K562 (cell line): ENCODE data around the gene TMEM208. TPM values are rescaled to one million over a fixed set of nuclear protein-coding genes. Genes with fewer than 3 reads are reported as not detected.
A peak's percentile ranks its signal among the peaks of the same experiment; 100 is the strongest.

Experiments used
- ATAC-seq: fragments of 200-7000 bp; cut with Tn5 transposase; 3 replicates; pipeline ENCODE4 v1.9.1; 2020; ENCODE audit warnings: moderate library complexity
- BruUV-seq: library from RNA; stranded (reverse); fragments of 400-500 nt; replicated peaks from 2 replicates; lab custom pipeline; 2021; lab: Mats Ljungman, UMichigan
- CTCF ChIA-PET: fragments of 300-600 bp; formaldehyde crosslinking; extraction: SDS; loops from one replicate; lab custom pipeline; 2021; ENCODE audit warnings: low intra/inter-chr PET ratio; lab: Yijun Ruan, JAX
- POLR2A ChIA-PET: fragments of 300-600, 350-650 bp; sonication (Branson Sonifier 250); formaldehyde crosslinking; extraction: SDS; loops from one replicate; lab custom pipeline; 2021; ENCODE audit warnings: antibody characterized with exemption, inconsistent platforms; lab: Yijun Ruan, JAX
- DNase-seq, 4 experiments: peaks; one replicate each; pipeline versions ENCODE4 v3.0.0 to v3.0.0-alpha.2; 2011 to 2018; ENCODE audit warnings: low spot score in 3 of 4, mixed read lengths in 3 of 4; ENCODE audit errors: extremely low read depth in 1 of 4
- FAIRE-seq: peaks from 2 replicates; lab custom pipeline; 2011; peaks lifted over from hg19 to GRCh38; lab: Jason Lieb, UNC
- H2AFZ ChIP-seq: 2 replicates; pipeline ENCODE4 v1.6.0; 2011; ENCODE audit warnings: low read depth, low read length, control low read depth, inconsistent platforms
- H3K27ac ChIP-seq: fragments of 200-600 bp; 3 replicates; pipeline ENCODE4 v1.8.0; 2011; ENCODE audit warnings: low read depth, mild to moderate bottlenecking, control low read depth, inconsistent platforms, low read length, moderate library complexity, mixed read lengths; ENCODE audit errors: extremely low read depth
- H3K27me3 ChIP-seq, 2 experiments: fragments of 300-600 bp in 1 of 2; 2 replicates in 1 of 2; 3 replicates in 1 of 2; pipeline versions ENCODE4 v1.6.0 to v1.8.0; 2011; ENCODE audit warnings: inconsistent platforms in 2 of 2, low read length in 2 of 2, mild to moderate bottlenecking in 1 of 2, mixed read lengths in 1 of 2, moderate library complexity in 1 of 2; ENCODE audit not compliant: control insufficient read depth in 2 of 2, insufficient read depth in 2 of 2
- H3K36me3 ChIP-seq: fragments of 300-600 bp; 3 replicates; pipeline ENCODE4 v1.8.0; 2011; ENCODE audit warnings: mild to moderate bottlenecking, low read length, inconsistent platforms; ENCODE audit not compliant: control insufficient read depth, insufficient read depth
- H3K4me1 ChIP-seq, 2 experiments: fragments of 200-600 bp in 1 of 2; replicated peaks in 1 of 2; 2 replicates in 1 of 2; 3 replicates in 1 of 2; pipeline versions ENCODE4 v1.5.1 to v1.8.0; 2011; ENCODE audit warnings: inconsistent platforms in 2 of 2, low read length in 2 of 2, mild to moderate bottlenecking in 1 of 2, mixed read lengths in 1 of 2, moderate library complexity in 1 of 2; ENCODE audit not compliant: control insufficient read depth in 2 of 2, insufficient read depth in 2 of 2
- H3K4me2 ChIP-seq: 2 replicates; pipeline ENCODE4 v1.6.1; 2011; ENCODE audit warnings: low read length, control low read depth, inconsistent platforms, mixed read lengths; ENCODE audit not compliant: insufficient read depth
- H3K4me3 ChIP-seq: fragments of 200-600 bp; sonication (generic), shearing (Covaris generic); 2 replicates; pipeline ENCODE4 v1.5.1; 2016; ENCODE audit warnings: control low read depth, inconsistent platforms
- H3K79me2 ChIP-seq: fragments of 200-600 bp; 3 replicates; pipeline ENCODE4 v1.8.0; 2011; ENCODE audit warnings: low read length, inconsistent platforms; ENCODE audit not compliant: control insufficient read depth, insufficient read depth
- H3K9ac ChIP-seq, 2 experiments: 2 replicates each; pipeline versions ENCODE4 v1.6.0 to v1.6.1; 2011; ENCODE audit warnings: low read depth in 2 of 2, low read length in 2 of 2, control low read depth in 1 of 2, inconsistent platforms in 1 of 2, mild to moderate bottlenecking in 1 of 2, mixed read lengths in 1 of 2; ENCODE audit not compliant: insufficient read depth in 1 of 2
- H3K9me1 ChIP-seq: one replicate; pipeline ENCODE4 v1.6.0; 2011; ENCODE audit warnings: inconsistent platforms, mild to moderate bottlenecking, low read length, moderate library complexity; ENCODE audit not compliant: control insufficient read depth, insufficient read depth
- H3K9me3 ChIP-seq: replicated peaks from 2 replicates; pipeline ENCODE4 v1.5.1; 2011; ENCODE audit warnings: low read depth, low read length, inconsistent platforms; ENCODE audit not compliant: control insufficient read depth, insufficient read depth
- H4K20me1 ChIP-seq: replicated peaks from 2 replicates; pipeline ENCODE4 v1.6.1; 2011; ENCODE audit warnings: low read length, inconsistent platforms, mixed read lengths; ENCODE audit not compliant: control insufficient read depth, insufficient read depth
- CLOCK ChIP-seq: fragments of 250-450 bp; sonication (Bioruptor Pico); IDR thresholded peaks from 2 replicates; pipeline ENCODE4 v1.4.0; 2020; ENCODE audit warnings: mild to moderate bottlenecking, moderate library complexity, borderline replicate concordance
- DDX20 ChIP-seq: fragments of 450-650 bp; IDR thresholded peaks from 2 replicates; pipeline ENCODE4 v1.6.1; 2016; ENCODE audit warnings: missing genetic modification characterization, low read depth, mild to moderate bottlenecking, missing compliant biosample characterization, moderate library complexity
- E4F1 ChIP-seq: fragments of 250-450 bp; sonication (Bioruptor Pico); IDR thresholded peaks from 2 replicates; pipeline ENCODE4 v1.5.0; 2021; ENCODE audit warnings: mild to moderate bottlenecking, borderline replicate concordance
- MAFG ChIP-seq: fragments of 450-650 bp; conservative IDR thresholded peaks from 2 replicates; pipeline ENCODE4 v1.6.1; 2016; ENCODE audit warnings: missing genetic modification characterization, missing compliant biosample characterization
- PHF8 ChIP-seq: fragments of 200-600 bp; sonication (generic); IDR thresholded peaks from 2 replicates; pipeline ENCODE4 v1.6.1; 2012; ENCODE audit warnings: mixed run types, mild to moderate bottlenecking, inconsistent platforms, low read length, moderate library complexity, borderline replicate concordance
- TRIM25 ChIP-seq: fragments of 450-650 bp; IDR thresholded peaks from 2 replicates; pipeline ENCODE4 v1.7.0; 2016; ENCODE audit warnings: borderline replicate concordance
- ZSCAN32 ChIP-seq: fragments of 450-650 bp; formaldehyde crosslinking; IDR thresholded peaks from 2 replicates; pipeline ENCODE4 v1.4.0; 2020; ENCODE audit warnings: mild to moderate bottlenecking, moderate library complexity
- WGBS: fragments of 100-300 bp; shearing (Covaris generic); methylation state at CpG from one replicate; pipeline ENCODE4 v1.1.6; 2016; ENCODE audit warnings: low coverage, mixed read lengths; ENCODE audit not compliant: insufficient coverage; ENCODE audit errors: missing lambda C conversion rate; 5-methylcytosine and 5-hydroxymethylcytosine counted together
- in situ Hi-C: fragments of 300-500 bp; cut with MboI; formaldehyde crosslinking; loops from 4 replicates; pipeline ENCODE4 v1.15.0; 2018; ENCODE audit warnings: inconsistent platforms, mixed read lengths
- intact Hi-C: fragments of 100-400 bp; cut with micrococcal nuclease; formaldehyde crosslinking; loops from 2 replicates; pipeline ENCODE4 v1.14.2; 2022
- polyA plus RNA-seq, 8 experiments: library from polyadenylated mRNA; depleted of rRNA in 4 of 8; stranded (reverse) in 5 of 8; unstranded in 3 of 8; fragments of >200 nt; fragmentation: Nextera tagmentation in 2 of 8; fragmentation: Illumina TruSeq in 1 of 8; extraction: Ambion mirVana in 2 of 8; extraction: Trizol in 1 of 8; gene quantifications; 2 replicates each; pipeline versions ENCODE4 v1.2.1 to v1.2.3, GENCODE V29; 2011 to 2014; ENCODE audit warnings: inconsistent platforms in 1 of 8, missing spikeins in 1 of 8
- total RNA-seq, 7 experiments: library from RNA; depleted of rRNA in 6 of 7; stranded (reverse); fragments of >200 nt in 6 of 7; fragmentation: Illumina TruSeq in 2 of 7; extraction: Trizol in 2 of 7; gene quantifications; 2 replicates each; pipeline versions ENCODE4 v1.2.1 to v1.2.3, GENCODE V29; 2011 to 2021; ENCODE audit warnings: low replicate concordance in 1 of 7
- TF ChIP-seq, protein P1 (sequence below): sonication (generic); formaldehyde crosslinking; IDR thresholded peaks from 2 replicates; pipeline ENCODE4 v1.8.0; 2022; ENCODE audit warnings: mild to moderate bottlenecking, missing genetic modification reagents

The TMEM208 gene
- total and polyA plus RNA-seq, 9 of the 15 experiments (the other 6 are each of a cell fraction or from before 2014, with no cell fraction given): 31.8 to 239 (median 54.3) TPM

GRCh38 chr16:67223992-67224391, 2.9 kb upstream of the TMEM208 start (continued):
- no peak for TF ChIP-seq E4F1
- TF ChIP-seq CLOCK (CRISPR knock-in tag): no peak
- no peak for TF ChIP-seq ZSCAN32 (CRISPR knock-in tag)

GRCh38 chr16:67226295-67226803, 581 bp upstream of the TMEM208 start:
- POLR2A ChIA-PET: interaction anchor here (0.5 to 2.8 kb wide), 10 partner anchors 9 to 132 kb away, joined by 3 to 31 read pairs (median 3); no protein-coding TSS in a partner anchor
- Histone ChIP-seq H3K27me3 (no peaks in the 10 kb centered on the region), H3K79me2 (peaks cover 21% of the 10 kb centered on the region), H3K36me3 (peaks cover 43% of the 10 kb centered on the region; the same call in 2 of the 3 replicates), H2AFZ (peak overlapping the region; percentile 97), H4K20me1 (no peaks in the 10 kb centered on the region), H3K4me1 (peaks cover 18 to 20% of the 10 kb centered on the region in 2 experiments), H3K4me3 (peak overlapping the region; percentile 98), H3K9me1 (no peaks in the 10 kb centered on the region), H3K9ac (peak overlapping the region; percentile 60 to 89), H3K27ac (peak overlapping the region; percentile 59; the same call in 2 of the 3 replicates), H3K4me2 (peak overlapping the region; percentile 100), H3K9me3 (no peaks in the 10 kb centered on the region)
- in situ Hi-C loops (no loop called here), intact Hi-C loops (loop anchor here (5.0 kb wide), 1 partner anchor 34 kb away; the partner anchor contains the start of genes E2F4 and EXOC3L1)
- CTCF ChIA-PET: no interaction called here
- BruUV-seq: no TSS peak
- FAIRE-seq (no peak), ATAC-seq (no peak), DNase-seq (no peak)
- 2% methylated on average over 10 of the region's 12 CpGs for WGBS
- TF ChIP-seq DDX20 (tag): no peak
- peak; percentile 70; the same call in 1 of the 2 replicates for TF ChIP-seq PHF8
- TF ChIP-seq TRIM25: 0 out of 2 replicates have a peak, but pooled peaks have one; percentile 17
- 0 out of 2 replicates have a peak, but pooled peaks have one; percentile 4 for TF ChIP-seq MAFG (tag)
- TF ChIP-seq, protein P1, sequence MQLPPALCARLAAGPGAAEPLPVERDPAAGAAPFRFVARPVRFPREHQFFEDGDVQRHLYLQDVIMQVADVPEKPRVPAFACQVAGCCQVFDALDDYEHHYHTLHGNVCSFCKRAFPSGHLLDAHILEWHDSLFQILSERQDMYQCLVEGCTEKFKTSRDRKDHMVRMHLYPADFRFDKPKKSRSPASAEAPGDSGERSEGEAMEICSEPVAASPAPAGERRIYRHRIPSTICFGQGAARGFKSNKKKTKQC: no peak
